ENCODE measurements around the gene PLAC9.

PLAC9 gene

DNA sequence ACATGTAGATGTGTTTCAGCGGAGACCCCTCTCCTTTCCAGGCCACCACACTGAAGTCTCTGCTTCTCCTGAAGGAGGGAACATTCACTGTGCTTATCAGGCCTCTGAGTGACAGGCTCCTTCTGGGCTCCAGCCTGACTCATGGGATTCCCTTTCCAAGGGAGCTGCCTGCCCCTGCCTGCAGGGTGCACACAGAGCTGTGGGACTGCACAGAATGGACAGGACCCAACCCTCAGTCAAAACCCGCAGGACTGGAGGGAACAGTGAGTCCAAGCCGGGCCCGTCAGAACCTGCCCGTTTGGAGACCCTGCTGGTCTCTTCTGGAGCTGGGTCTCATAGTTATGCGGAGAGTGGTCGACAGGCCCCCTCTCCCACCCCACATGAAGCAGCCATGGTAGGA, 32.6 kb downstream of the PLAC9 start:
- Histone ChIP-seq H3K4me1 (ENCODE audit: control insufficient read depth, insufficient read depth, low read length) (no peaks in the 10 kb centered on the region), H3K9me3 (ENCODE audit: control insufficient read depth, insufficient read depth, low read depth, low read length) (no peaks in the 10 kb centered on the region), H3K27ac (ENCODE audit: extremely low read depth, low read depth, low read length) (no peak overlapping the region), H3K4me3 (ENCODE audit: low read depth, low read length) (no peak overlapping the region), H3K36me3 (ENCODE audit: control insufficient read depth in 2 of 2, insufficient read depth in 1 of 2, low read length in 2 of 2) (peaks cover 0 to 86% of the 10 kb centered on the region in 2 experiments; a peak in 2 of 3 replicates)
- ChIA-PET CTCF (interaction anchor here (0.6 to 1.0 kb wide), 2 partner anchors 14 to 21 kb away, joined by 3 read pairs; no protein-coding TSS in a partner anchor), POLR2A (no interaction called here)
- TF ChIP-seq SP7 (tag by site-specific recombination; IDR thresholded peaks at IDR 0.05) (no peak), ZNF530 (tag by site-specific recombination; IDR thresholded peaks at IDR 0.05; ENCODE audit: low read depth) (no peak), ZNF658 (tag by site-specific recombination; IDR thresholded peaks at IDR 0.05) (no peak), ZNF843 (tag by site-specific recombination; IDR thresholded peaks at IDR 0.05) (no peak), GLIS2 (tag by site-specific recombination; IDR thresholded peaks at IDR 0.05) (peak; percentile 16; the same call in 1 of the 2 replicates)
- TF ChIP-seq, protein P1, sequence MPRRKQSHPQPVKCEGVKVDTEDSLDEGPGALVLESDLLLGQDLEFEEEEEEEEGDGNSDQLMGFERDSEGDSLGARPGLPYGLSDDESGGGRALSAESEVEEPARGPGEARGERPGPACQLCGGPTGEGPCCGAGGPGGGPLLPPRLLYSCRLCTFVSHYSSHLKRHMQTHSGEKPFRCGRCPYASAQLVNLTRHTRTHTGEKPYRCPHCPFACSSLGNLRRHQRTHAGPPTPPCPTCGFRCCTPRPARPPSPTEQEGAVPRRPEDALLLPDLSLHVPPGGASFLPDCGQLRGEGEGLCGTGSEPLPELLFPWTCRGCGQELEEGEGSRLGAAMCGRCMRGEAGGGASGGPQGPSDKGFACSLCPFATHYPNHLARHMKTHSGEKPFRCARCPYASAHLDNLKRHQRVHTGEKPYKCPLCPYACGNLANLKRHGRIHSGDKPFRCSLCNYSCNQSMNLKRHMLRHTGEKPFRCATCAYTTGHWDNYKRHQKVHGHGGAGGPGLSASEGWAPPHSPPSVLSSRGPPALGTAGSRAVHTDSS (tag by site-specific recombination; IDR thresholded peaks at IDR 0.05) = no peak

DNA sequence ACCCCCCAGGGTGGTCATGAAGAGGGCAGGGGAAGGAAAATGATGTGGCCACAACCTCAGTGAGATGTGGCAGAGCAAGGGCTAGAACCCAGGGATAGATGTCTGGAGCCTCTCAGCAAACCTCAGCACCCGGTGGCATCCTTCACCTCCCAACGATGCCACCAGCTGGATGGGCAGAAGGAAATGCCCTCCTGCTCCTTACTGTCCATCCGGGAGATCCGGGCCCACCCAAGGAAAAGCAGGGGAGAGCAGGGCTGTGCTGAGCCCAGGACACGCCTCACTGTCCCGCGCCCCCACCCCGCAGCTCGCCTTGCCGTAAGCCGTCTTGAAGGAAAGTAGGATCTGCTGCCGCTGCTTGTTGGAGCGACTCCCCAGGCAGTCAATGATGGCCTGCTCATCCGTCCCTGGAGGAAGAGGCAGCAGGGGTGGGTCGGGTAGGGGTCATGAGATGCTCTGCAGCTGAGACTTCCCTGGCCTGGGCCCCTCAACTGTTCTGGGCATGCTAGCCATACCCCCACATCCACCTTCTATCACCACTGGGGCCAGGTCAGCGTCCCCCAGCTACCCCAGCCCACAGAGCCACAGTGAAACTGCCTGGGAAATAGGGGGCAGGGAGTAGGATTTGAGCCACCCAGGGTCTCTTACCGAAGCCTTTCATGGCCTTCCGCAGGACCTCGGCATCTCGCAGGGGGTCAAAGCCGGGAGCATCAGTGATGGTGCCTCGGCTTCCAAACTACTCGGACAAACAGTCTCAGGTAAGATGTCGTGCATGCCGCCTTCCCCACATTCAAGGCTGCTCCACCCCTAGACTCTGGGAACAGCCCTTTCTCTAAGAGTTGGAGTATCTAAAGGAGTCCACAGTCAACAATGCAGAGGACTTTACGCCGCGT, 34.3 kb downstream of the PLAC9 start:
- H3K36me3 ChIP-seq (ENCODE audit: control insufficient read depth in 2 of 2, insufficient read depth in 1 of 2, low read length in 2 of 2) = peaks cover 0 to 80% of the 10 kb centered on the region in 2 experiments; a peak in 2 of 3 replicates
- POLR2A ChIA-PET = interaction anchor here (1.3 kb wide), 1 partner anchor 8 kb away, joined by 3 read pairs; no protein-coding TSS in a partner anchor
- TF ChIP-seq, protein P2, sequence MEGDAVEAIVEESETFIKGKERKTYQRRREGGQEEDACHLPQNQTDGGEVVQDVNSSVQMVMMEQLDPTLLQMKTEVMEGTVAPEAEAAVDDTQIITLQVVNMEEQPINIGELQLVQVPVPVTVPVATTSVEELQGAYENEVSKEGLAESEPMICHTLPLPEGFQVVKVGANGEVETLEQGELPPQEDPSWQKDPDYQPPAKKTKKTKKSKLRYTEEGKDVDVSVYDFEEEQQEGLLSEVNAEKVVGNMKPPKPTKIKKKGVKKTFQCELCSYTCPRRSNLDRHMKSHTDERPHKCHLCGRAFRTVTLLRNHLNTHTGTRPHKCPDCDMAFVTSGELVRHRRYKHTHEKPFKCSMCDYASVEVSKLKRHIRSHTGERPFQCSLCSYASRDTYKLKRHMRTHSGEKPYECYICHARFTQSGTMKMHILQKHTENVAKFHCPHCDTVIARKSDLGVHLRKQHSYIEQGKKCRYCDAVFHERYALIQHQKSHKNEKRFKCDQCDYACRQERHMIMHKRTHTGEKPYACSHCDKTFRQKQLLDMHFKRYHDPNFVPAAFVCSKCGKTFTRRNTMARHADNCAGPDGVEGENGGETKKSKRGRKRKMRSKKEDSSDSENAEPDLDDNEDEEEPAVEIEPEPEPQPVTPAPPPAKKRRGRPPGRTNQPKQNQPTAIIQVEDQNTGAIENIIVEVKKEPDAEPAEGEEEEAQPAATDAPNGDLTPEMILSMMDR (tag by site-specific recombination; IDR thresholded peaks at IDR 0.05) = no peak
- TF ChIP-seq ZNF221 (tag by site-specific recombination; IDR thresholded peaks at IDR 0.05; ENCODE audit: borderline replicate concordance) (no peak), YY2 (tag by site-specific recombination; IDR thresholded peaks at IDR 0.05) (no peak), ZBTB48 (tag by site-specific recombination; IDR thresholded peaks at IDR 0.05) (no peak), GLI4 (tag by site-specific recombination; IDR thresholded peaks at IDR 0.05) (no peak), ZNF19 (tag by site-specific recombination; IDR thresholded peaks at IDR 0.05; ENCODE audit: low read depth) (no peak), ZSCAN30 (tag by site-specific recombination; IDR thresholded peaks at IDR 0.05) (no peak), KLF1 (tag by site-specific recombination; IDR thresholded peaks at IDR 0.05) (no peak), ZNF391 (tag by site-specific recombination; IDR thresholded peaks at IDR 0.05; ENCODE audit: borderline replicate concordance, low read depth) (no peak)
- TF ChIP-seq, protein P3, sequence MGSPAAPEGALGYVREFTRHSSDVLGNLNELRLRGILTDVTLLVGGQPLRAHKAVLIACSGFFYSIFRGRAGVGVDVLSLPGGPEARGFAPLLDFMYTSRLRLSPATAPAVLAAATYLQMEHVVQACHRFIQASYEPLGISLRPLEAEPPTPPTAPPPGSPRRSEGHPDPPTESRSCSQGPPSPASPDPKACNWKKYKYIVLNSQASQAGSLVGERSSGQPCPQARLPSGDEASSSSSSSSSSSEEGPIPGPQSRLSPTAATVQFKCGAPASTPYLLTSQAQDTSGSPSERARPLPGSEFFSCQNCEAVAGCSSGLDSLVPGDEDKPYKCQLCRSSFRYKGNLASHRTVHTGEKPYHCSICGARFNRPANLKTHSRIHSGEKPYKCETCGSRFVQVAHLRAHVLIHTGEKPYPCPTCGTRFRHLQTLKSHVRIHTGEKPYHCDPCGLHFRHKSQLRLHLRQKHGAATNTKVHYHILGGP (tag by site-specific recombination; IDR thresholded peaks at IDR 0.05) = no peak
- TF ChIP-seq, protein P4, sequence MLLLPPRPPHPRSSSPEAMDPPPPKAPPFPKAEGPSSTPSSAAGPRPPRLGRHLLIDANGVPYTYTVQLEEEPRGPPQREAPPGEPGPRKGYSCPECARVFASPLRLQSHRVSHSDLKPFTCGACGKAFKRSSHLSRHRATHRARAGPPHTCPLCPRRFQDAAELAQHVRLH (tag by site-specific recombination; IDR thresholded peaks at IDR 0.05) = no peak
- H3K4me3 ChIP-seq (ENCODE audit: low read depth, low read length) = no peak overlapping the region
- CTCF ChIA-PET = interaction anchor here (0.6 to 0.7 kb wide), 2 partner anchors 54 to 195 kb away, joined by 3 read pairs; no protein-coding TSS in a partner anchor
- H3K4me1 ChIP-seq (ENCODE audit: control insufficient read depth, insufficient read depth, low read length) = no peaks in the 10 kb centered on the region
- H3K27ac ChIP-seq (ENCODE audit: extremely low read depth, low read depth, low read length) = no peak overlapping the region
- no peaks in the 10 kb centered on the region for H3K9me3 ChIP-seq (ENCODE audit: control insufficient read depth, insufficient read depth, low read depth, low read length)

Data from HEK293 (cell line).